ENCODE results near the gene UBAC2. TPM values are rescaled to one million over a fixed set of nuclear protein-coding genes. Genes with fewer than 3 reads are reported as not detected.
A peak's percentile ranks its signal among the peaks of the same experiment; 100 is the strongest.

The UBAC2 gene
- total and polyA plus RNA-seq, 4 donors = 49.9 to 77.1 (median 53.7) TPM

DNA sequence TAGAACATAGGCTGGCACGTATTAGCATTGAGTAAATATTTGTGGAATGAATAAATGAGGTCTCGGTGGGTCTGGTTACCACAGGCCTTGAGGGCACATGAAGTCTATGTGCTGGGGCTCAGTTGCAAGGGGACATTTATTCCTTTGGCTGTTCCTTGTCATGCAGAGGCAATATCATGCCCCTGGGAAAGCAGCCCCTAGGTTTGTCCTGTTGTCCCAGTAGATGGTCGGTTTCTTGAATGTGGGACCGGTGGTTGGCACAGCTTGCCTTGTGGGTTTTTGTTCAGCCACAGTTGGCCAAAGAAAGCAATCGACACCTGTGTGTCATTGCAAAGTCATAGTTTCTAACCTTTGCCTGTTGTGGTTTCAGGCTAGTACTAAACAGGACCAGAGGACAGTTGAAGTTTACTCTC, 131.2 kb downstream of the UBAC2 start:
- Histone ChIP-seq H3K36me3 (ENCODE audit: control insufficient read depth in 4 of 4, insufficient read depth in 4 of 4, low read length in 4 of 4) (peaks cover 0 to 5% (median 0%) of the 10 kb centered on the region in 4 donors), H3K9me3 (ENCODE audit: control insufficient read depth in 4 of 4, insufficient read depth in 3 of 4, low read length in 3 of 4) (no peaks in the 10 kb centered on the region), H3K27ac (ENCODE audit: low read depth in 1 of 2, low read length in 1 of 2) (no peak overlapping the region), H3K9ac (ENCODE audit: insufficient read depth in 1 of 2, low read length in 2 of 2) (no peak overlapping the region), H3K4me1 (ENCODE audit: control insufficient read depth in 5 of 5, insufficient read depth in 5 of 5, low read length in 5 of 5) (peaks cover 0 to 33% (median 7%) of the 10 kb centered on the region in 5 donors), H3K27me3 (ENCODE audit: control insufficient read depth in 3 of 3, insufficient read depth in 3 of 3, low read length in 2 of 3) (no peaks in the 10 kb centered on the region), H3K4me3 (no peak overlapping the region)
- TF ChIP-seq, protein P1, sequence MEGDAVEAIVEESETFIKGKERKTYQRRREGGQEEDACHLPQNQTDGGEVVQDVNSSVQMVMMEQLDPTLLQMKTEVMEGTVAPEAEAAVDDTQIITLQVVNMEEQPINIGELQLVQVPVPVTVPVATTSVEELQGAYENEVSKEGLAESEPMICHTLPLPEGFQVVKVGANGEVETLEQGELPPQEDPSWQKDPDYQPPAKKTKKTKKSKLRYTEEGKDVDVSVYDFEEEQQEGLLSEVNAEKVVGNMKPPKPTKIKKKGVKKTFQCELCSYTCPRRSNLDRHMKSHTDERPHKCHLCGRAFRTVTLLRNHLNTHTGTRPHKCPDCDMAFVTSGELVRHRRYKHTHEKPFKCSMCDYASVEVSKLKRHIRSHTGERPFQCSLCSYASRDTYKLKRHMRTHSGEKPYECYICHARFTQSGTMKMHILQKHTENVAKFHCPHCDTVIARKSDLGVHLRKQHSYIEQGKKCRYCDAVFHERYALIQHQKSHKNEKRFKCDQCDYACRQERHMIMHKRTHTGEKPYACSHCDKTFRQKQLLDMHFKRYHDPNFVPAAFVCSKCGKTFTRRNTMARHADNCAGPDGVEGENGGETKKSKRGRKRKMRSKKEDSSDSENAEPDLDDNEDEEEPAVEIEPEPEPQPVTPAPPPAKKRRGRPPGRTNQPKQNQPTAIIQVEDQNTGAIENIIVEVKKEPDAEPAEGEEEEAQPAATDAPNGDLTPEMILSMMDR (IDR thresholded peaks at IDR 0.05; ENCODE audit: control extremely low read depth, extremely low read depth) = no peak
- ATAC-seq (ENCODE audit: insufficient read depth, low FRiP score) = no peak
- WGBS, 2 donors = 74 to 76% methylated on average over 5 of the region's 5 CpGs
- DNase-seq = no peak

DNA sequence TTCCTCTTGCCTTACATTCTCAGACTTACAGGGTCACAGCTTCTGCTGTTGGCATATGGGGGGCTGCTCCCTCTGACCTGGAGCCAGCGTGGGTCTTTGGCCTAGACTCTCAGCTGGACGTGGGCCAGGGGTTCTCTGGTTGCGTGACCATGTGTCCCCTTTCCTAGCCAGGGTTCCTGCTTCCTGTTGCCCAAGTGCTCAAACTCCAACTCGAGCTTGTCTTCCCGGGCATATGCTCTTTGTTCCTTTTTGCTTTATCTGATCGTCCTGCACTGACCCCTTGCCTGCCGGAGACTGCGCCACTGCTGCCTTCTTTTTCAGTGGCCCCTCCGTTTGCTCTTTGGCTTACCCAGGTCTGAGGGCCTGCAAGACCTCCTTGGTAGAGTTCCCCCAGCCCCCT, 131.8 kb downstream of the UBAC2 start:
- Histone ChIP-seq H3K4me3 (no peak overlapping the region), H3K9me3 (ENCODE audit: control insufficient read depth in 4 of 4, insufficient read depth in 3 of 4, low read length in 3 of 4) (no peaks in the 10 kb centered on the region), H3K9ac (ENCODE audit: insufficient read depth in 1 of 2, low read length in 2 of 2) (no peak overlapping the region), H3K4me1 (ENCODE audit: control insufficient read depth in 5 of 5, insufficient read depth in 5 of 5, low read length in 5 of 5) (peaks cover 0 to 28% (median 7%) of the 10 kb centered on the region in 5 donors), H3K27ac (ENCODE audit: low read depth in 1 of 2, low read length in 1 of 2) (no peak overlapping the region), H3K36me3 (ENCODE audit: control insufficient read depth in 4 of 4, insufficient read depth in 4 of 4, low read length in 4 of 4) (peaks cover 0 to 5% (median 0%) of the 10 kb centered on the region in 4 donors), H3K27me3 (ENCODE audit: control insufficient read depth in 3 of 3, insufficient read depth in 3 of 3, low read length in 2 of 3) (no peaks in the 10 kb centered on the region)
- DNase-seq (no peak), ATAC-seq (ENCODE audit: insufficient read depth, low FRiP score) (no peak)
- 42 to 57% methylated on average over 9 of the region's 9 CpGs for WGBS, 2 donors
- TF ChIP-seq, protein P1 (IDR thresholded peaks at IDR 0.05; ENCODE audit: control extremely low read depth, extremely low read depth) = no peak

DNA sequence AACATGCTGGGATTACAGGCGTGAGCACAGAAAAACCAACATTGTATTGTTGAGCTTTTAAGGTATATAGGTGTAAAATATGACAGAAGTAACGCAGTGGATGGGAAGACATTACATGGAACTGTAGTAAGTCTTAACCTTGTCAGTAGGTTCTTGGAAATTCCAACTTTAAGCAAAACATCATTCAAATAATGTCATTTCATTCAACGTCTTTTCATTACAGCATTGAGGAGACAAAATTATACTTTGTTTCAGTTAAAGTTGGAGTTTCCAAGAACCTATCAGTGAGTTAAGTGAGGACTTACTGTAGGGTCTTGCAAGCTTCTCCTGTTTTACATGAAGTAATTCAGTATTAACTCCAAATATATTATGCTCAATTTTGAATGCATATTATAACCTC, 133.6 kb downstream of the UBAC2 start:
- ATAC-seq (ENCODE audit: insufficient read depth, low FRiP score) (no peak), DNase-seq (no peak)
- Histone ChIP-seq H3K4me1 (ENCODE audit: control insufficient read depth in 5 of 5, insufficient read depth in 5 of 5, low read length in 5 of 5) (peaks cover 0 to 27% (median 6%) of the 10 kb centered on the region in 5 donors), H3K9ac (ENCODE audit: insufficient read depth in 1 of 2, low read length in 2 of 2) (no peak overlapping the region), H3K27ac (ENCODE audit: low read depth in 1 of 2, low read length in 1 of 2) (no peak overlapping the region), H3K27me3 (ENCODE audit: control insufficient read depth in 3 of 3, insufficient read depth in 3 of 3, low read length in 2 of 3) (no peaks in the 10 kb centered on the region), H3K4me3 (no peak overlapping the region), H3K36me3 (ENCODE audit: control insufficient read depth in 4 of 4, insufficient read depth in 4 of 4, low read length in 4 of 4) (peaks cover 0 to 5% (median 0%) of the 10 kb centered on the region in 4 donors), H3K9me3 (ENCODE audit: control insufficient read depth in 4 of 4, insufficient read depth in 3 of 4, low read length in 3 of 4) (no peaks in the 10 kb centered on the region)
- TF ChIP-seq, protein P1 (IDR thresholded peaks at IDR 0.05; ENCODE audit: control extremely low read depth, extremely low read depth) = no peak
- 96% methylated on average over 3 of the region's 3 CpGs for WGBS, 2 donors

DNA sequence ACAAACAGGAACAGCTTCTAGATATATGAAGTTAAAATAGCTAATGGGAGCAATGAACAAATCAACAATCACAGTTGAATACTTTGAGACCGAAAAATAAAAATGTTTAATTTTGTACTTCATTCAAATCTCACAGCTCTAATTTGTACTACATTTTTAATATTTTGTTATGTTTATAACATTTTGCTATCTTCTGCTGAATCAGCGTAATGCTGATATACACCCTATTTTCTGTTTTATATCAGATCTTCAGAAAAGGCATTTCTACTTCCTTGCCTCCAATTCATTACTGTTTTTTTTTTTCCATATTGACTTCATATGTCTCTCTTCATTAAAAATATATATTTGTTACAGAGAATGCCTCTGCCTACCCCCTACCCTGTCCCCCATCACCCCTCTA, 134.4 kb downstream of the UBAC2 start:
- no peak overlapping the region for H3K4me3 ChIP-seq
- H3K9me3 ChIP-seq (ENCODE audit: control insufficient read depth in 4 of 4, insufficient read depth in 3 of 4, low read length in 3 of 4) = no peaks in the 10 kb centered on the region
- peaks cover 0 to 2% (median under 1%) of the 10 kb centered on the region in 4 donors for H3K36me3 ChIP-seq (ENCODE audit: control insufficient read depth in 4 of 4, insufficient read depth in 4 of 4, low read length in 4 of 4)
- TF ChIP-seq, protein P1 (IDR thresholded peaks at IDR 0.05; ENCODE audit: control extremely low read depth, extremely low read depth) = no peak
- H3K4me1 ChIP-seq (ENCODE audit: control insufficient read depth in 5 of 5, insufficient read depth in 5 of 5, low read length in 5 of 5) = peaks cover 0 to 27% (median 6%) of the 10 kb centered on the region in 5 donors
- peak in 1 of 3 donors; percentile 50 for DNase-seq
- no peak for ATAC-seq (ENCODE audit: insufficient read depth, low FRiP score)
- H3K27me3 ChIP-seq (ENCODE audit: control insufficient read depth in 3 of 3, insufficient read depth in 3 of 3, low read length in 2 of 3) = no peaks in the 10 kb centered on the region
- 94 to 95% methylated on average over 2 of the region's 2 CpGs for WGBS, 2 donors
- H3K27ac ChIP-seq (ENCODE audit: low read depth in 1 of 2, low read length in 1 of 2) = no peak overlapping the region
- H3K9ac ChIP-seq (ENCODE audit: insufficient read depth in 1 of 2, low read length in 2 of 2) = no peak overlapping the region
